GM21367 (cell line): ENCODE results near the gene ZNF580.

Experiments
- ATAC-seq: cut with Tn5 transposase; IDR thresholded peaks from one replicate; pipeline ENCODE4 v1.9.1; 2021; ENCODE audit not compliant: unreplicated experiment

ZNF580 gene, protein sequence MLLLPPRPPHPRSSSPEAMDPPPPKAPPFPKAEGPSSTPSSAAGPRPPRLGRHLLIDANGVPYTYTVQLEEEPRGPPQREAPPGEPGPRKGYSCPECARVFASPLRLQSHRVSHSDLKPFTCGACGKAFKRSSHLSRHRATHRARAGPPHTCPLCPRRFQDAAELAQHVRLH

DNA sequence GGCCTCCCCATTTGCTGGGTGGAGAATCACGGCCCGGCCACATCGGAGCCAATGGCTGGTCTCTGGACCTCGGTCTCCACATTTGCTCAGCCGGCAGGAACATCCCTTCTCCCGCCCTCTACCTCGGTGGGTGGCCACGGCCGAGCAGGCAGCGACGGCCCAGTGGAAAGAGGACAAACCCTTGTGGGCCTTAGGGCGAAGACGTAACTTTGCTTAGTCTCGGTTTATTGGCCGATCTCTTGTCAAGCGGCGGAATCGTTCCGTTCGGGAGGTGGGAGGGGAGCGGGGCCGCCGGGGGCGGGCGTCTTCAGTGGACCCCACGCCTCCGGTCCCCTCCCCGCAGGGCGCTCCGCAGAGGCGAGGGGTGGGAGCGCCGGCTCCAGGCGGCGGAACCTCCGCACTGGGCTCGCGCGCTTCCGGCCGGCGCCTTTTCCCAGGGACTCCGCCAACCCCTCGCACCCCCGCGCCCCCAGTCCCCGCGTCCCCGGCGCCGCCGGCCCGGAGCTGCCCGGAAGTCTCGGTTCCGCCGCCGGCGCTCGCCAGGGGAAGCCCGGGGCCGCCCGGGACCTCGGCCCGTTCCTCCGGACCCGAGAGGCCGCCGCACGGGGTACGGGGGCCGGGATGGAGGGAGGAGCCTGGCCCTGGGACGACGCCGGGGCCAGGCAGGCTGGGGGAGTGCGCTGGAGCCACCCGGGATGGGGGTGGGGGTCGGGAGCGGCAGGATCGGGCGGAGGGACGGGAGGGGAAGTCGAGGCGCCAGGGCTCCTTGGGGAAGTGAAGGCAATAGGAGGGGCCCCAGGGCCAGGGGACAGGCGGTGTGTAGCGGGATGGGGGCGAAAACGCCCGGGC, at the start of gene ZNF580:
Gene ZNF580, plus strand, starts transcription at position 426 of the 849 bp plus-strand sequence. CDS start 1,507 bp downstream, outside the sequence.
- no peak for ATAC-seq

DNA sequence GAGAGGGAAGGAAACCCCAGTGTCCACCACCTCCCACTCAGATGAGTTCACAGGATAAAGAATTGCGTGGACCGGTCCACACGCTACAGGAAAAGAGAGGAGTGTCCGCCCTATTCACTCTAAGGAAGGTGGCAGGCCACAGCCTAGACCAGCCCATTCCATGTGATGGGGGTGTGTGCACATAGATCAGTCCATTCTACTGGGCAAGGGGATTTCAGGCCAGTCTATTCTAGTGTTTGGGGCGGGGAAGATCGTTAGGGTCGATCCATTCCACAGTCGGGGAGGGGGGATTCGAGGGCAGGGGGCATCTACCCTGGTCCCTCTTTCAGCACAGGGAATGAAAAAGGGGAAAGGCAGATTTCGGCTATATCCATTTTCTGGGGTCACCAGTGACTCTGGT, 49.2 kb upstream of the ZNF580 start:
- no peak for ATAC-seq

DNA sequence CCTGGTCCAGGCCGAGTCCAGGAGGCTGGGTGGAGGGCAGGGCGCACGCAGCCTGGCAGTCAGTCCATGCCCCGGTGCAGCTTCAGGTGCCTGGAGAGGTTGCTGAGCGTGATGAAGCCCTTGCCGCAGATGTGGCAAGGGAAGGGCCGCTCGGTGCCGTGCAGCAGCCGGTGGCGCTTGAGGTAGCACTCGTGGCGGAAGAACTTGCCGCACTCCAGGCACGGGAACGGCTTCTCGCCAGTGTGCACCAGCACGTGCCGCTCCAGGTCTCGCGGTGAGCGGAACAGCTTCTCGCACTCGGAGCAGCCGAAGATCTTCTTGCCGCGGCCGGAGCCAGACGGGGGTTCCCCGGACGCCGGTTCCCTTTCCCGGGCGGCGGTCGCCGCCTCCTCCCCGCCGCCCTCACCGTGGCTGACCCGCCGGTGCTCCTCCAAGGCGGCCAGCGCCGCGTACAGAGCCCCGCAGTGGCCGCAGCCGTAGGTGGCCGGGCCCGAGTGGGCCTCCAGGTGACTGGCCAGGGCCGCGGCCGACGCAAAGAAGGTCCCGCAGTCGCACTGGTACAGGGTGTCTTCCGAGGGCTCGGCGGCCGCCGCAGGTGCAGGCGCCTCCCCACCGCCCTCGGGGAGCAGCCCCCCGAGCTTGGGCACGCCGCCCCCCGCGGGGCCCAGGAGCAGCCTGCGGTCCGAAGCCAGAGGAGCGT, 48.3 kb upstream of the ZNF580 start:
- no peak for ATAC-seq

DNA sequence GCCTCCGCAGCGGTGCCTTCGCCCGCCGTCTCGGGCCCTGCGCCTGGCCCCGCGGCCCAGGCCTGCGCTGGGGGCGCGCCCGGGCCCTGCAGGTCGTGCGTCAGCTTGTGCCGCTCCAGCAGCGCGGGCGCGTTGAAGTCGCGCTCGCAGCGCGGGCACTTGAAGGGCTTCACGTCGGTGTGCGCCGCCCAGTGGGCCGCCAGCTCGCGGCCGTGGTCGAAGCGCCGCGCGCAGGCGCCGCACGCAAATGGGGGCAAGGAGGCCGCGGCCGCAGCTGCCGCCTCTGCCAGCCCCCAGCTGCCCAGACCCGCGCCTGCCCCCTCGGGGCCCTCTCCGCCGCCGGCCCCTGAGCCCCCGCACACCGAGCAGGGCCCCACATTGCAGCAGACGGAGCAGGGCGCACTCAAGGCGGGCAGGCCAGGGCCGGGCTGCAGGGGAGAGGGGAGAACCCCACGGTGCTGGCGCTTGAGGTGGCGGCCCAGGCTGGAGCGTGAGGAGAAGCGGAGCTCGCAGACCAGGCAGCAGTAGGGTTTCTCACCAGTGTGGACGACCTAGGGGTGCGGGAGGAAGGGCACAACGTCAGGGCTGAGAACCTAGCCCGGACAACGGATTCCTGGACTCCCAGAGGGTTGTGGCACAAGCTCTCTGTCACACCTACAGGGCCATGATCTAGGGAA, 47.6 kb upstream of the ZNF580 start:
- ATAC-seq: no peak

DNA sequence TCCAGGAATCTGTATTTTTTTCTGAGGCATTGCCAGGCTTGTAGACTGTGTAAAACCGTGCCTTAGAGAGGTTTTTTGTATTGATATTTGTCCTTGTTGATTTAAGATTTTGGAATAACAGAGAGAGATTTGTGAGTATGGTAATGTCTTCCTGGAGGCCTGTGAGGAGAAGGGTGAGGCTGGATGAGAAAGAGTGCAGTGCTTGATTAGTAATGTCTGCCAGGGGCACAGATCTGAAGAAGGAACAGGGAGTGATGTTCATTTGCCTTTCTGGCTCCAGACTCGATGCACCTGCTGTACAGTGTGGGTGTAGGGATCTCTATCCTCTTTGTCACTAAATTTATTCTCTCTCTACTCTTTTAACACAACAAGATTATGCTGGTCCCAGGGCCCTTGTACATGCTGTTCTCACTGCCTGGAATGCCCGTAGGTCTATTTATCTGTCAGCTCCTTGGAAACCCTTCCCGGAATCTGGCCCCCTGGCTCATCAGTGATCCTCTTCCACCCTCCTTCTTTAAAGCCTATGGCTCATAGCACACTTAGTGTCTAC, 45.7 kb upstream of the ZNF580 start:
- no peak for ATAC-seq

DNA sequence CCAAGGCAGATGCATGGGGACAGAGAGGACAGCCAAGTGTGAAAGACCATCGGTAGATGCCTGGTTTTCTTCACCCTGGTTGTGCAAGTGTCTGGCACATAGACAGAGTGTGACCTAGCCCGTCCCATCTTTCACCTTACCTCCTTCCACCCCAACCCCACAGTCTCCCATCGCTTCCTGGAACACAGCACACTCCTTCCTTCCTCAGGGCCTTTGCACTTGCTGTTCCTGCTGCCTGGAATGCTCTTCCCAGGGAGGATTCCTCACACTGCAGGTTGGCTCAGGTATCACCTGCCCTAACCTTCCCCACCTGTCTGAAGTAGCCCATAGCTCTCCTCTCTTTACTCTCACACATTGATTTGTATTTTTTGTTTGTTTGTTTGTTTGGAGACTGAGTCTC, 44.5 kb upstream of the ZNF580 start:
- ATAC-seq: no peak

DNA sequence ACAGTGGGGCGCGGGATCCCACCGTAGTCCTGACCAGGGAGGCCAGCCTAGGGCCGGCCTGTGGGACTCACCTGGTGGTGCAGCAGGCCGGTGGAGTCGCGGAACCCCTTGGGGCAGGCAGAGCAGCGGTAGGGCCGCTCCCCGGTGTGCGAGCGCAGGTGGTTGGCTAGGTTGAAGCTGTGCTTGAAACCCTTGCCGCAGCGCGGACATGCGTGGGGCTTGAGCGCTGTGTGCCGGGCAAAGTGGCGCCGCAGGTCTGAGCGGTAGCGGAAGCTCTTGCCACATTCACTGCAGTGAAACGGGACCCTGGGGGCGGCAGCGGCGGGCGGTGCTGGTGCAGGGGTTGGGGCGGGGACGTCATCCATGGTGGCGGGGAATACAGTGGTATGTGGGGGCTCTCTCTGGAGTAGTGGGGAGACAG, 43.3 kb upstream of the ZNF580 start:
- ATAC-seq: no peak

DNA sequence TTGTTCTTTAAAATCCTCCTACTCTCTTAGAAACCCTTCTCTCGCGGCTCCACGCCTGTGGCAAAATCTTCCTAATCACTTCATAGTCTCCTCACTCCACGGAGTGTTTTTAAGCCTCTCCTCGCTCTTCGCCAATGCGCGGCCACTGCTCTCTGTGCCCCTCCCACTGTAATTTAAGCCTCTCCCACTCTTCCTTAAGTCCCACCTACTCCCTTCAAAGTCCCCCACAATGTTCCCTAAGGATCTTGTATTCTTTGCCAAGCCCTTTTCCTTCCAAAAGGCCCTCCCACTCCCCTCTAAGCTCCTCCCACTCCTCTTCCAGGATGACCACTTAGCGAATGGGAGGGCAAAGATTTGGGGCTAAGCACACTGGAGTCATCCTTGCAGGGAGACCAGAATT, 42.8 kb upstream of the ZNF580 start:
- no peak for ATAC-seq

DNA sequence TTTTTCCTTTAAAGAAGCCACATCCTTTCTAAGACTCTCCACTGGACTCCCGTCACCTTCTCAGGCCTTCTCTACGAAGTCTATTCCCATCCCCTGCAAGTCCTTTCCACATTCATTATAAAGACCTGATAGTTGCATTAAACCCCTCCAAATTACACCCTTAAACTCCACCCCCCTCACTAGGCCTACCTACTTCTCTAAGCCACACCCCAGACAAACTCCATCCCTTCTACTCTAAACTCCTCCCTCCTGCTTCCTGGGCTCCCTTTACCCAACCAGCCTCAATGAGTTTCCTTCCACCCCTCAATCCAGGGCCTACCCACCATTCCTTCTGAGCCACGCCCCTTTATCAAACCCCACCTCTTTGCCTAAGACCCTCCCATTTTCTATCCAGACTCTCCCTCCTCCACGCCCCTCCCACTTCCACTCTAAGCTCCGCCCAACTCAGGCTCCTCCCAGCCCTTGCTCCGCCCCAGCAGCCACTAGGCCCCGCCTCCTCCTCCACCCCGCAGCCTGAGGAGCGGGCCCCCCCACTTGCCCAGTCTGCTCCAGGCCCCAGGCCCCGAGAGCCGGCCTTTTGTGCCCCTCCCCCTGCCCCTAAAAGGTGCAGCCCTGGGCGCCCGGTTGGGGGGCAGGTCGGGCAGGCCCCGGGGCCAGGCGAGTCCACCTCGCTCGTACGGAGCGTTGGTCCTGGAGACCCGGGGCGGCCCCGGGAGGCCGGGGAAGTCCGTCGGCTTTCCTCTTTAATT, 41.9 kb upstream of the ZNF580 start:
- ATAC-seq: peak; percentile 36

DNA sequence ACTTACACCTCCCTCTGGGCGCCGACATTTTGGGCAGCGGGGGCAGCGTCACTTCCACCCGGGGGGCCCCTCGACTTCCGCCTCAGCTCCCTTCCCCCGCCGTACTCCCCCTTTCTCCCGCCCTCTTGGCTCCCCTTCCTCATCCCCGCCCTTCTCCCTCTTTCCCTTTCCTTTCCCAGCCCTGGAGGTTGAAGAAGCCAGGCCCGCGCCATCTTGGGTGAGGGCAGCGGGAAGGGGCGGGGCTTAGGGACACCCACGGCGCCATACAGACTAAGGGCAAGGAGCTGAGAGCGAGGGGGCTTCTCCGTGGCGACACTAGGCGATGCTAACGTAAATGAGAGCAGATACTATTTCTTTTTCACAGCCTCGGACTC, 41.3 kb upstream of the ZNF580 start, which contains the start of gene FIZ1:
Gene FIZ1, minus strand, starts transcription at position 50 of the 374 bp plus-strand sequence. CDS start 1,652 bp downstream, outside the sequence.
- ATAC-seq: peak; percentile 36

DNA sequence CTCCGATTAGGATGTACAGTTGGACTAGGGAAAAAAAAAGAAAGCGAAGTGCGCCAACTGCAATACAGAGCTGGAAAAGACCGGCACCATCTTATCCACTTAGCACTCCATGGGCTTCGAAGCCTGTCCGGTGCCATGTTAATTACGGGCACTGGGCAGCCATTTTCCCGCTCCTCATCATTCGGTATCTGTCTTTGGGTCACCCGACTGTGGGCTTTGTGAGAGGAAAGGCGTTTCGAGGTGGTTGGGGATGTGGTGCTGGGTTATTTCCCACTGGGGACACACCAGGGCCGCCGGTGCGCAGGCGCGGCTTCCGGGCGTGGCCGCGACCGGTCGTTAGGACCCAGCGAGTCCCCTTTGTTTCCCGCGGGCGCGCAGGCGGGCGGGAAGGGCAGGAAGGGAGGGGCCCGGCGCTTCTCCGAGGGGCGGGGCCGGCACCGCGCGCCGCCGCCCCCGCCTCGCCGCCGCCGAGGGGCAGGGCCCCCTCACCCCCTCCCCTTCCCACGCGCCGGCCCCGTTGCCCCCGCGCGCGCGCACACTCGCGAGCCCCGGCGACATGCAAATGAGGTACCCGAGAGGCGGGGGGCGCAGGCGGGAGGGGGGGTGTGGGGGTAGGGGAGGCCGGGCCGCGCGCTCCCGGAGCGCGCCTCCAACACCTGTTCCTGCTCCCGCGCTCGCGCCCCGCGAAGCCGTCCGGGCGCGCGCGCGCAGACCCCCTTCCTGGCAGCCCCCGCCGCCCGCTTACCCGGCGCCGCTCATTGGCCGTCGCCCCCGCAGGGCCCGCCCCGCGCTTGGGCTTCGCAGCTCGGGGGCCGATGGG, 40.8 kb upstream of the ZNF580 start, which contains the start of gene ZNF524:
Gene ZNF524, plus strand, starts transcription at position 447 of the 820 bp plus-strand sequence. CDS start 1,825 bp downstream, outside the sequence.
- peak; percentile 29 for ATAC-seq

DNA sequence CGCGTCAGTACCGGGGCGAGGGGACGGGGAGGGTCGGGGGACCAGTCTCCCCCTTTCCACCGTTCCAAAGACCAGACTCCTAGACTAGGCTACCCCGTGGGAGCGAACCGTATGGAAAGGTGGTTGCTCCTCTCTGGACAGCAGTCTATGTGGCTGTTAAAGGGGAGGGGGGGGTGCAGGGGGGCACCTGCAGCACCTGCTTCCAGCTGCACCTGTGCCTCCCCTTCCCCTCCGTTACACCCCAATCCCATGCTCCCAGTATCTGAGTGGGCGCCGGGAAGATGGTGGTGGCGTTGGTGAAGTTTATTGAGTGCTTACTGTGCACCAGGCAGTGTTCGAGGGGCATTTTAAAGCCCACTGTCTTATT, 40.2 kb upstream of the ZNF580 start:
- no peak for ATAC-seq

DNA sequence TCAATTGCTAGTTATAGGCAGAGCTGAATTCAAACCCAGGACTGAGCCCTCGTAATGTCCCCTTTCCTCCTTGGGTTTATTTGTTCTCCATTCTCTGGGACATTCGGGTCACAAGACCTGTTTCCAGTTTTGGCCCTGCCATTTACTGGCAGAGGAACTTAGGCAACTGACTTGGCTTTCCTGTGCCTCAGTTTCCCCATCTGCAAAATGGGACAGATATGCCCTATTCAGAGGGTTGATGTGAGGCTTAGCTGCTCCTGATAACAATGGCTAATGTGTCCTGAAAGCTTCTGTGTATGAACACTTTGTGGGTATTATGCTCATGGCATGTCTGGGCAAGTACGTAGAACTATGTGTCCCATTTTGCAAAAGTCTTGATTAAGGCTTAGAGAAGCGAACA, 39.7 kb upstream of the ZNF580 start:
- ATAC-seq: no peak

DNA sequence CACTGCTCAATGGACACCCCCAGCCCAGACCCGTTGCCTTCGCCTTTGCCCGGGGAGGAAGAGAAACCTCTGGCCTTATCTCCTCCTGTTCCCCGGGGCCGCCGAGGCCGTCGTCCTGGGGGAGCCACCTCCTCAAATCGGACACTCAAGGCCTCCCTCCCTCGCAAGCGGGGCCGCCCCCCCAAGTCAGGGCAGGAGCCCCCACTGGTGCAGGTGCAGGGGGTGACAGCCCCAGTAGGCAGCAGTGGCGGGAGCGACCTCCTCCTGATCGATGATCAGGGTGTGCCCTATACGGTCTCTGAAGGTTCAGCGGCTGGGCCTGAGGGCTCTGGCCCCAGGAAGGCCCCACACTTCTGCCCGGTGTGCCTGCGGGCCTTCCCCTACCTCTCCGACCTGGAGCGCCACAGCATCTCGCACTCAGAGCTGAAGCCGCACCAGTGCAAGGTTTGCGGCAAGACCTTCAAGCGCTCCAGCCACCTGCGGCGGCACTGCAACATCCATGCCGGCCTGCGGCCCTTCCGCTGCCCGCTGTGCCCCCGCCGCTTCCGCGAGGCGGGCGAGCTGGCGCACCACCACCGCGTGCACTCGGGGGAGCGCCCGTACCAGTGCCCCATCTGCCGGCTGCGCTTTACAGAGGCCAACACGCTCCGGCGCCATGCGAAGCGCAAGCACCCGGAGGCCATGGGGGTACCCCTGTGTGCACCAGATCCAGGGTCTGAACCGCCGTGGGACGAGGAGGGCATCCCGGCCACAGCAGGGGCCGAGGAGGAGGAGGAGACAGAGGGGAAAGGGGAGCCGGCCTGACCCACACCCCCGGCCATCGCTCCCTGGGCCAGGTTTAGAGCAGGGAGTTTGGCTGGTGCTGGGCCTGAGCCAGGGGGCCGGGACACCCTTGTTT, 38.4 kb upstream of the ZNF580 start:
- ATAC-seq: no peak

DNA sequence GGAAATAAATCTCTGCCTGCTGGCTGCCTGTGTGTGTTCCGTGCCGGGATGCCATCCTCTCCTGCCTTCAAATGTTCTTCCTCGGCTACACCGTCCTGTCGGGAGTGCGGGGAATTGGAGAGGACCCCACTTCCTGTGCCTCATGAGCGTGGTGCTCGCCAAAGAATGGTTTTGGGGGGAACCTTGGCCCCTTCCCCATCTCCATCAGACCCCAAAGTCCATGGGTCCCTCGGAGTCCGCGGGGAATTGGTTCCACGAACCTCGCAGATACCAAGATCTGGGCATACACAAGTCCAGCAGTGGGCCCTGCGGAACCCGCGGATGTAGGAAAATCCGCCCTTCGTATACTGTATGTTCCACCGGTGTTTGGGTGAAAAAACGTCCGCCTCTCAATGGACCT, 37.7 kb upstream of the ZNF580 start:
- ATAC-seq: no peak

DNA sequence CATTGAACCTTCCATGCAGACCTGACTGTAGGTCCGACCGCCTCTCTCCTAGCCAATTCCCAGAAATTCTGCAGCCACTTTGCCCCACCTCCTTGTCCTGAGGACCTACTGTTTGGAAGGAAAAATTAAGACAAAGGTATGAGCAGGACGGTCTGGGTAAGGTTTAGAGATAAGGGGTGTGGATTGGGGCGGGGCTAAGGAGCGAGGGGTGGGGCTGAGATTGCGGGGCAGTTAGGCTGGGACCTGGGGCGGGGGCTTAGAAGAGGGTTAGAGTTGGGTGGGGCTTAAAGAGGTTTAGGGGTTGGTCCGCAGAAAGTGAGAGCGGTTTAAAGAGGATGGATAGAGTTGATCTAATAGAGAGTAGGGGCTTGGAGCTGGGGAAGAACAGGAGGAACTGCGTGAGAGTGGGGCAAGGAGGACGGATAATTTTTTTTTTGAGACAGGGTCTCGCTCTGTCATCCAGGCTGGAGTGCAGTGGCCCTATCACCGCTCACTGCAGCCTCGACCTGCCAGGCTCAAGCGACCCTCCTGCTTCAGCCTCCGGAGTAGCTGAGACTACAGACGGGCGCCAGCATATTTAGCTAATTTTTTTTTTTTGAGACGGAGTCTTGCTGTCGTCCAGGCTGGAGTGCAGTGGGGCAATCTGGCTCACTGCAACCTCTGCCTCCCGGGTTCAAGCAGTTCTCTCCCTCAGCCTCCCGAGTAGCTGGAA, 37.1 kb upstream of the ZNF580 start:
- ATAC-seq: no peak

DNA sequence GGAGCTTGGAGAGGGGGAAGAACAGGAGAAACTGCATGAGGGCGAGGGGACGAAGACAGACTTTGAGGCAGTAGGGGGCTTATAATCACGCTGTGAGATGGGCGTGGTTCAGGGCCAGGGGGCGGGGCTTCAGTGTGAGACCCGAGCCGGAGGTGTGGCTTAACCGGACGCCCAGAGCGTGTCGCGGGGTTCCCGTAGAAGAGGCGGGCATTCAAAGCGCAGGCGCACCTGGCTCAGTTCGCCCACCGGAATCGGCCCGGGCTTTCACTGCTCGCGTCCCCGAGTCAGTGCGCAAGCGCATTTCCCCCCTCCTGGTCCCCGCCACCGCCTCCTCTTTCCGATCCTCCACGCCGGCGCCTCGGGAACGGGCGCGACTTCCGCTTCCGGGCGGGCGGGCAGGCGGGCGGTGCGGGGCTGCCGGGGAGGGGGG, 35.6 kb upstream of the ZNF580 start:
- ATAC-seq: peak; percentile 44
